ENCODE data around the gene OLR1. TPM values are rescaled to one million over a fixed set of nuclear protein-coding genes. Genes with fewer than 3 reads are reported as not detected.
"Not testable (repeated sequence)": the region's sequence is repeated elsewhere in the genome, so short reads cannot be mapped to it uniquely, and the experiment has no call there.

The OLR1 gene
- polyA plus RNA-seq (2013, experiment 1 of 4), result not detected
- polyA plus RNA-seq (2013, experiment 2 of 4), result 0.12 TPM
- polyA plus RNA-seq (2013, experiment 3 of 4), result 0.48 TPM
- polyA plus RNA-seq (2013, experiment 4 of 4), result 0.20 TPM

GRCh38 chr12:10171973-10172728, at the start of gene OLR1:
Gene OLR1, minus strand, starts transcription at chr12:10172132. Its CDS starts 55 bp downstream, at chr12:10172077.
- Histone ChIP-seq H3K27me3 (ENCODE audit: control insufficient read depth, insufficient read depth, low read length, poor library complexity, severe bottlenecking) (no peaks in the 10 kb centered on the region), H3K27ac (ENCODE audit: insufficient read depth, low read depth, low read length, poor library complexity, severe bottlenecking) (no peak within 1 kb of the TSS), H3K4me3 (ENCODE audit: insufficient read depth, low read depth, low read length) (no peak within 1 kb of the TSS), H3K9me3 (ENCODE audit: control insufficient read depth, low read length) (no peaks in the 10 kb centered on the region), H3K4me1 (ENCODE audit: control insufficient read depth, insufficient read depth, low read length) (no peaks in the 10 kb centered on the region), H3K36me3 (ENCODE audit: control insufficient read depth, insufficient read depth, low read length) (no peaks in the 10 kb centered on the region)
- WGBS, 2 experiments, result 94 to 95% methylated on average over 7 of the region's 7 CpGs

GRCh38 chr12:10220398-10221077, 48.6 kb upstream of the OLR1 start:
- Histone ChIP-seq H3K36me3 (ENCODE audit: control insufficient read depth, insufficient read depth, low read length) (peaks cover 29% of the 10 kb centered on the region), H3K4me3 (ENCODE audit: insufficient read depth, low read depth, low read length) (no peak overlapping the region), H3K9me3 (ENCODE audit: control insufficient read depth, low read length) (no peaks in the 10 kb centered on the region), H3K27me3 (ENCODE audit: control insufficient read depth, insufficient read depth, low read length, poor library complexity, severe bottlenecking) (no peaks in the 10 kb centered on the region), H3K4me1 (ENCODE audit: control insufficient read depth, insufficient read depth, low read length) (no peaks in the 10 kb centered on the region), H3K27ac (ENCODE audit: insufficient read depth, low read depth, low read length, poor library complexity, severe bottlenecking) (no peak overlapping the region)
- WGBS, 2 experiments, result 95 to 96% methylated on average over 8 of the region's 8 CpGs

GRCh38 chr12:10218021-10218420, 46.1 kb upstream of the OLR1 start:
- Histone ChIP-seq H3K27me3 (ENCODE audit: control insufficient read depth, insufficient read depth, low read length, poor library complexity, severe bottlenecking) (peaks cover 4% of the 10 kb centered on the region), H3K36me3 (ENCODE audit: control insufficient read depth, insufficient read depth, low read length) (peaks cover 22% of the 10 kb centered on the region), H3K27ac (ENCODE audit: insufficient read depth, low read depth, low read length, poor library complexity, severe bottlenecking) (no peak overlapping the region), H3K4me3 (ENCODE audit: insufficient read depth, low read depth, low read length) (no peak overlapping the region), H3K4me1 (ENCODE audit: control insufficient read depth, insufficient read depth, low read length) (no peaks in the 10 kb centered on the region), H3K9me3 (ENCODE audit: control insufficient read depth, low read length) (no peaks in the 10 kb centered on the region)
- WGBS, 2 experiments, result 91 to 92% methylated on average over 6 of the region's 6 CpGs

GRCh38 chr12:10215946-10216345, 44.0 kb upstream of the OLR1 start:
- not testable (repeated sequence) for H3K36me3 ChIP-seq (ENCODE audit: control insufficient read depth, insufficient read depth, low read length); H3K27ac ChIP-seq (ENCODE audit: insufficient read depth, low read depth, low read length, poor library complexity, severe bottlenecking); H3K4me1 ChIP-seq (ENCODE audit: control insufficient read depth, insufficient read depth, low read length); H3K9me3 ChIP-seq (ENCODE audit: control insufficient read depth, low read length); H3K4me3 ChIP-seq (ENCODE audit: insufficient read depth, low read depth, low read length); H3K27me3 ChIP-seq (ENCODE audit: control insufficient read depth, insufficient read depth, low read length, poor library complexity, severe bottlenecking)
- WGBS, 2 experiments, result 92 to 95% methylated on average over 13 of the region's 13 CpGs

- WGBS, 2 experiments, result 59 to 77% methylated on average over 2 of the region's 2 CpGs
- H3K4me3 ChIP-seq (ENCODE audit: insufficient read depth, low read depth, low read length), result no peak overlapping the region
- H3K9me3 ChIP-seq (ENCODE audit: control insufficient read depth, low read length), result no peaks in the 10 kb centered on the region
- H3K4me1 ChIP-seq (ENCODE audit: control insufficient read depth, insufficient read depth, low read length), result no peaks in the 10 kb centered on the region
- H3K27me3 ChIP-seq (ENCODE audit: control insufficient read depth, insufficient read depth, low read length, poor library complexity, severe bottlenecking), result peaks cover 4% of the 10 kb centered on the region
- no peak overlapping the region for H3K27ac ChIP-seq (ENCODE audit: insufficient read depth, low read depth, low read length, poor library complexity, severe bottlenecking)
- peaks cover 3% of the 10 kb centered on the region for H3K36me3 ChIP-seq (ENCODE audit: control insufficient read depth, insufficient read depth, low read length)
These were observed 43.5 kb upstream of the OLR1 start for GRCh38 chr12:10215436-10215835.

- H3K36me3 ChIP-seq (ENCODE audit: control insufficient read depth, insufficient read depth, low read length), result no peaks in the 10 kb centered on the region
- H3K4me3 ChIP-seq (ENCODE audit: insufficient read depth, low read depth, low read length), result no peak overlapping the region
- H3K4me1 ChIP-seq (ENCODE audit: control insufficient read depth, insufficient read depth, low read length), result no peaks in the 10 kb centered on the region
- 93 to 95% methylated on average over 3 of the region's 3 CpGs for WGBS, 2 experiments
- no peaks in the 10 kb centered on the region for H3K9me3 ChIP-seq (ENCODE audit: control insufficient read depth, low read length)
- H3K27me3 ChIP-seq (ENCODE audit: control insufficient read depth, insufficient read depth, low read length, poor library complexity, severe bottlenecking), result peaks cover 4% of the 10 kb centered on the region
- H3K27ac ChIP-seq (ENCODE audit: insufficient read depth, low read depth, low read length, poor library complexity, severe bottlenecking), result no peak overlapping the region
These were observed 42.9 kb upstream of the OLR1 start for GRCh38 chr12:10214895-10215267.

- 30 to 32% methylated on average over 9 of the region's 10 CpGs for WGBS, 2 experiments
- H3K4me1 ChIP-seq (ENCODE audit: control insufficient read depth, insufficient read depth, low read length), result no peaks in the 10 kb centered on the region
- peak overlapping the region; percentile 76 for H3K4me3 ChIP-seq (ENCODE audit: insufficient read depth, low read depth, low read length)
- no peaks in the 10 kb centered on the region for H3K9me3 ChIP-seq (ENCODE audit: control insufficient read depth, low read length)
- H3K27ac ChIP-seq (ENCODE audit: insufficient read depth, low read depth, low read length, poor library complexity, severe bottlenecking), result no peak overlapping the region
- peaks cover 4% of the 10 kb centered on the region for H3K27me3 ChIP-seq (ENCODE audit: control insufficient read depth, insufficient read depth, low read length, poor library complexity, severe bottlenecking)
- H3K36me3 ChIP-seq (ENCODE audit: control insufficient read depth, insufficient read depth, low read length), result no peaks in the 10 kb centered on the region
These were observed 42.4 kb upstream of the OLR1 start for GRCh38 chr12:10214136-10214894.

- Histone ChIP-seq H3K4me1 (ENCODE audit: control insufficient read depth, insufficient read depth, low read length) (no peaks in the 10 kb centered on the region), H3K36me3 (ENCODE audit: control insufficient read depth, insufficient read depth, low read length) (no peaks in the 10 kb centered on the region), H3K27me3 (ENCODE audit: control insufficient read depth, insufficient read depth, low read length, poor library complexity, severe bottlenecking) (peaks cover 4% of the 10 kb centered on the region), H3K9me3 (ENCODE audit: control insufficient read depth, low read length) (no peaks in the 10 kb centered on the region), H3K4me3 (ENCODE audit: insufficient read depth, low read depth, low read length) (peak overlapping the region; percentile 76), H3K27ac (ENCODE audit: insufficient read depth, low read depth, low read length, poor library complexity, severe bottlenecking) (peak overlapping the region; percentile 96)
- WGBS, 2 experiments, result 0 to 2% methylated on average over 44 to 47 of the region's 47 CpGs
These were observed 41.5 kb upstream of the OLR1 start for GRCh38 chr12:10213168-10214135.

- peak within 1 kb of the TSS; percentile 96 for H3K27ac ChIP-seq (ENCODE audit: insufficient read depth, low read depth, low read length, poor library complexity, severe bottlenecking)
These were observed 40.8 kb upstream of the OLR1 start, which contains the start of gene GABARAPL1 for GRCh38 chr12:10212739-10213131. Gene GABARAPL1, plus strand, starts transcription at chr12:10212877. Its CDS starts 253 bp downstream, at chr12:10213130.

More at GRCh38 chr12:10212739-10213131, 40.8 kb upstream of the OLR1 start, which contains the start of gene GABARAPL1:
- H3K4me3 ChIP-seq (ENCODE audit: insufficient read depth, low read depth, low read length), result peak within 1 kb of the TSS; percentile 76
- no peaks in the 10 kb centered on the region for H3K36me3 ChIP-seq (ENCODE audit: control insufficient read depth, insufficient read depth, low read length)
- no peaks in the 10 kb centered on the region for H3K4me1 ChIP-seq (ENCODE audit: control insufficient read depth, insufficient read depth, low read length)
- H3K9me3 ChIP-seq (ENCODE audit: control insufficient read depth, low read length), result no peaks in the 10 kb centered on the region
- WGBS, 2 experiments, result 0 to 1% methylated on average over 35 of the region's 35 CpGs
- peaks cover 4% of the 10 kb centered on the region for H3K27me3 ChIP-seq (ENCODE audit: control insufficient read depth, insufficient read depth, low read length, poor library complexity, severe bottlenecking)
